ENCODE results near the gene PCK1.

PCK1 gene

DNA sequence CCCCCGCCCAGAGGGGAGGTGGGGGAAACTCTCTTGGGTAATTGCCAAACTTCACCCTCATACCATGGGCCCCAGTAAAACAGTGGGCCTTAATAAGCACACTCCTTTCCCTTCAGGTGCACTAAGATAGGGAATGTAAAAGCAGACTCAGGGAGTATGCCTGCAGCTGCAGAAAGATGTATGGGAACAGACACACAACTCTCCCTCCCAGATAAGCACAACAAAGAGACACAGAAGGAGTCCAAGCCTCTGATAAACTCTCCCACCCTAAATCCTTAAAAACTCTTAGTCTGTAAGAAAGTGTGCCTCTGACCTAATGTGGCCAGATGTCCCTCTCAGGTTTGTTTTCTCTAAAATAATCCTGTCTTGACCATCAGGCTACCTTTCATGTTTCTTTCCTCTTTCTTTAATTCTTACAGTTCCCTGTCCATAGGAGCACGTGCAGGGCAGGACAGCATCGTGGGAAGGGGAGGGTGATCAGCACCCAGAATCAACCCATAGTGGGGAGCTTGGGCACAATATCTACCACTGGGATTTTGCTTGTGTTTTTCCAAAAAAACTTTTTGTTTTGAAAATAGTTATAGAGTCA lies 24.7 kb upstream of the PCK1 start:
- DNase-seq (ENCODE audit: low read depth in 2 of 2): no peak

DNA sequence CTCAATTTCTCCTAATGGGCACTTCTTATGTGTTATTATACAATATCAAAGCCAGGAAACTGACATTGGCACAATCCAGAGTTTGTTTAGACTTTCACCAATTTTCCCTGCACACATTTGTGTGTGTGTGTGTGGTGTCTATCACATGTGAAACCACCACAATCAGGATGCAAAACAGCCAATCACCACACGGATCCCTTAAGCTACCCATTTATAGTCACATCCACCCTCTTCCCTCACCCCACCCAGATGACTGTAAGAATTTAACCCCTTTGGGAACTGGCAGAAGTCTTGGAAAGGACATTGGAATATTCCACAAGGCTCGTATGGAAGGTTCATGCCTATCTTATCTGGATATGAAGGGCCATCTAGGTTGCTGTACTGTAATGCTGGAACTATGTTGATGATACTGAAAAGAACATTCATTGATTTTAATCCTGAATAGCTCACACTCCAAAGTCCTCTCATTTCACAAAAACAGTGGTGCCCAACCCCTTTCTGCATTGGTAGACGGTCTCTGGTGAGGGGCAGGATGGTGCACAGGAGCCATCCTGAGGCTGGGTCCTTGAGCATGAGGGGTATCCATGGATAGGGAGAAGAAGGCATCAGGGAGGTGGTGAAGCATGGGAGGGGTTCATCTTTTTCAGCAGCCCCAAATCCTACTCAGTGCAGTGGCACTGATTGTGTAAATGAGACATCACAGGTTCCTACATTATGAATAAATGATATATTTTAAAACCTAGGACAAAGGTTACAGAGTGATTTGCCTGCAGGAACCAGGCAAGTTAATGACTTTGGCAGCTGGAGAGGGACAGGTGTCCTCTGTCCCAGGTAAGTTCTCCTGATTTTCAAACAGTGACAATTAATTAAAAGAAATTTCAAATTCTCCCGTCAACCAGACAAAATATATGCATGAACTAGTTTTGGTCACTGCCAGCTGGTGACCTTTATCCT lies 23.9 kb upstream of the PCK1 start:
- no peak for DNase-seq (ENCODE audit: low read depth in 2 of 2)

GRCh38 chr20:57537822-57538221 lies 23.1 kb upstream of the PCK1 start:
- DNase-seq (ENCODE audit: low read depth in 2 of 2): no peak

DNA sequence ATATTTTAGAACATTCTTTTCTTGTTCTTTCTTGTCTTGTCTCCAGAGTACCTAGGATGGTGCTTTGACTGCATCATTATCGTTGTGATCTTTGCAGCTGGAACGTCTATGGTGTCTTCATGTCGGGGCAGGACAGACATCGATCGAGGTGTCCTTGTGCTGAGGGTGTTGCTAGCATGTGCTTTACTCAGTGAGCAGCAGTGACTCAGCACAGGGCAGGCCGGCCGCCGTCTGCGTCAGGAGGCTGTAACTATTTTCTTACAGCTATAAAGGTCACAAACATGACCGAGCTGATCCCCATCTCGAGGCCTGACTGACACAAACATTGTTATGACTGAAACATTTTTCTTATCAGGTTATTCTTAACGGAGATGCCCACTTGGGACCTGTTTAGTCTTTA lies 21.0 kb upstream of the PCK1 start:
- DNase-seq (ENCODE audit: low read depth in 2 of 2): no peak

GRCh38 chr20:57540890-57541580 lies 19.9 kb upstream of the PCK1 start:
- DNase-seq (ENCODE audit: low read depth in 2 of 2): no peak

- no peak for DNase-seq (ENCODE audit: low read depth in 2 of 2)
Observed at GRCh38 chr20:57543754-57544153, 17.2 kb upstream of the PCK1 start.

DNA sequence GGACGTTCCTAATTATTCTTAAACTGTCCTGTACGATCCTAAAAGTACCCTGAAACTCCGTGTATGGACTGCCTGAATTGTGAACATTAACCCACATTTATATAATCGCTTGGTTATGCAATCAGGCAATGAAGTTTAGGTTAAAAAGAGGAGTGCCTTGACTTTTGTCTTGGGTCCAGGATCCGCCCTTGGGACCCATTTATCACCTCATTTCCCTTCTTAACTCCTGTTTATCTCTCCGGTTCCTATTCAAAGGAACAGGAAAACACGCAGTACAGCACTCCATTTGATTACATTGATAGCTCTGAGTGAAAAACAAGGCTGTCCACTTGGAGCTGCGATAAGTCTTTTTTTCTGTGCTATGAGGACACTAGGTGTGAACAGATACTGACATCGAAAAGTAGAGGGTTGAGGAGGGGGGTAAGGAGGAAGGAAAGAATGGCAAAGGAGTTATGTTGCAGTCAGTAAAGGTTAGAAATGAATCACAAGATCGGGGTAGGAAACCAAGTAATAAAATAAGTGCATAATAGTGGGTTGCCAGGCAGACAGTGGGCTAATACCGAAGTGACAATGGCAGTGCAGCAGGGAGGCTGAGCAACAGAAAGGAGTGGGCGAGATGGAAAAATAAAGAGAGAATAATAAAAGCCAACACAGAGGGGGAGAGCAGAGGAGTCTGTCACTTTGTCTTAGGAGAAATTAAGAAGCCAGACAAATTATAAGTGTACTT lies 15.9 kb upstream of the PCK1 start:
- no peak for DNase-seq (ENCODE audit: low read depth in 2 of 2)

GRCh38 chr20:57545927-57546662 lies 14.8 kb upstream of the PCK1 start:
- no peak for DNase-seq (ENCODE audit: low read depth in 2 of 2)

- DNase-seq (ENCODE audit: low read depth in 2 of 2): no peak
Observed at GRCh38 chr20:57546956-57547649, 13.8 kb upstream of the PCK1 start.

- no peak for DNase-seq (ENCODE audit: low read depth in 2 of 2)
Observed at GRCh38 chr20:57548177-57549058, 12.5 kb upstream of the PCK1 start.

GRCh38 chr20:57552471-57552870 lies 8.4 kb upstream of the PCK1 start:
- DNase-seq (ENCODE audit: low read depth in 2 of 2): no peak

DNA sequence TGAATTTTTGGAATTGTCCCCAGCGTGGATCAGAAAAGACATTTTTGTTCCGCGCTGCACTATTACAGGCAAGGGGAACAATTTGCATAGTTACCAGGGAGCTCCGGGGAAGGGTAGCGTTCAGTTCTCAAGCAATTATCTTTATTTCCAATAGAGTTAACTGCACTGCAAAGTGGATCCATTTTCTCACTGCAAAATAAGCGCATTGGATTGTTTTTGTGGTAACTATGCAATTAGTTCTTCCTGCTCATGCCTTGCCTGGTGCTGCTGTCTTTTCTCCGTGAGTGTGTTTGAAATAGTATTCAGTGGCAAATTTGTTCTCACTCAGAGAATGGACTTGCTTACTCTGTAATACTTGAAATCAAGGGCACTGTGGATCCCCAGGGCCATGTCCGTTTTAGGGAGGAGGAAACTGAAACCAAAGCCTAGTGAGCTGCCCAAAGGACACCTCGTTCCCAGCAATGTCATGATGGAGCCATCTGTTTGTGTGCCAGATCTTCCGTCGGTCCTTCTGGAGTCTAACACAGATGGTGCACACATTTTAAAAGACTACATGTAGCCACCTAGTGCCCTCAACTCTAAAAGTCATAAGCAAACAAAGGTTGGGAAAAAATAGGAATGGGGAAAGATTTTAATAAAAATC lies 7.4 kb upstream of the PCK1 start:
- no peak for DNase-seq (ENCODE audit: low read depth in 2 of 2)

DNA sequence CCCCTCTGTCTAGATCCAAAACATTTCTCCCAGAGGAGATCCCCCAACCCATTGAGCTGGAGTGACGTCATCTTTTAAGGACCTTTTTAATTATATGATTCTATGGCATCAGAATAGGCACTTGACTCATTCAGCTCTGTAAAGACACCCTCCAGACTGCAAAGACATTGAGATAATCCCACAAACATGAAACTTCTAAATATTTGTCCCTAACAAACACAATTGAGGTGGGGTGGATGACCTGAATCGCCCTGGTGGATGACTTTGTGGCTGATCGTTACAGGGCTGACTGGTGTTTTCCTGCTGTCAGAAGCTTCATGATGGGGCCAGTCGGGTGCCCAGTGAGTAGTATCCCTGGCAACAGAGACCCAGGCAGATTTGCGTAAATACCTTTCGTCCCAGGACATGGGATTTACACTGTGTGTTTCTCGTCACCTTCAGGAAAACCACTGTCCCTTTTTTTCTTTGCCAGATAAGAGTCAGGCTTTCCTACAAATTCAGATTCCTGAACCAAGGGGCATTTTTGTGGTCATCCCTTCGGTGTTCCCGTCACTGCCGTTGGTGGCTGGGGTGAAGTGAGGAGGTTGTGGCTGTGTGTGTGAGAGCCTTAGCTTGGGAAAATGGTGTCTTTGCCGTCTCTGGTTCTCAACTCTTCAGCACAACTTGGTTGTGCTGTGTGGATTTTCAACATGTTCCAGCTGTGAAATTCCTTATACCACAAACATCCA lies 5.3 kb upstream of the PCK1 start:
- DNase-seq (ENCODE audit: low read depth in 2 of 2): no peak

DNA sequence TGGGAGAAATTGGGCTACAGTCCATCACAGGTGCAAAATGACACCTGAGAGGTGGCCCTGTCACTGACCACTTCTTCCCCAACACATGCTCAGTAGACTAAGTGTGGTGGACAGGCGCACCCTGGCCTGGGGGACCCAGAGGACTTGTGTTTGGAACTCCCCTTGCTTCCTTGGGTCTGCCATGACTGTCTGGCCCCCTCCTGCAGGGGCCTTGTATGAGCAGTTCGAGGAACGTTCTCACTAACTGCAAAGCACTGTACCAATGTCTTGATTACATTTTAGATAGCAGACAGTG lies 4.0 kb upstream of the PCK1 start:
- no peak for DNase-seq (ENCODE audit: low read depth in 2 of 2)

DNA sequence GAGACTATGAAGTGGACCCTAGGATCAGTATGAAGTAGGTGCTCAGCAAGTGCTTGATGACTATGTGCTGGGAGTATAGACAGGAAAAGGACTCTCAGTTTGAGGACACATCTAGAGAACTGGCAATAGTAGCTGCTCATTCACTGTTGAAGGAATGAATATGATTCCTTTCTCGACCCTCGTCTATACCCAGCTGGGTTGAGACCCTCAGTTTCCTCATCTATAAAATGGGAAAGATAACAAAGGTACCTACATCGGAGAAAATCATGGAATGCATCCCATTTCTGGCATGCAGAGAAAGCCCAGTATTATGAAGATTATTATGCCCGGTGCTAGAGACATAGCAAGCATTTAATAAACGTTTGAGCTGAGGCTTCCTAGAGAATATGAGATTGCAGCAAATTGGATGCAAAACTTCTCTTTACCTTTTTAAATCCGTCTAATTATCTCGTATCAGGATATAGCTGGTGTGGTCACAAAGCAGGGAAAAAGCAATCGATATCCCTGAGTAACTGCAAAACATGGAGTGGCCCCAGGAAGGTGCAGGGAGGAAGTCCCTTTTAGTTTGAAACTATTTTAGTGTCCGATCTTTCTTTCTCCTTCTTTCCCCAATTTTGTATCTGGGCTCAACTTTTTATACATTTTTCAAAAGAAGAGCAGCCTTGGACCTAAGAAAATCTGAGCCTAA lies 2.8 kb upstream of the PCK1 start:
- no peak for DNase-seq (ENCODE audit: low read depth in 2 of 2)

GRCh38 chr20:57558614-57559288 lies 2.2 kb upstream of the PCK1 start:
- DNase-seq (ENCODE audit: low read depth in 2 of 2): no peak

- no peak for DNase-seq (ENCODE audit: low read depth in 2 of 2)
Observed at GRCh38 chr20:57559289-57559634, 1.6 kb upstream of the PCK1 start.

All from stimulated activated CD8-positive, alpha-beta memory T cell treated with anti-CD3 and anti-CD28 coated beads, Interleukin-15, amount 100 ng/mL, for 48 hours (primary cell).